NCI-H2227 treated with DMSO at 0.1 percent for 48 hours (cell line): ENCODE measurements around the gene ZNF280D.
"Not testable (repeated sequence)": the region's sequence is repeated elsewhere in the genome, so short reads cannot be mapped to it uniquely, and the experiment has no call there.

ENCODE experiments used
- DNase-seq: peaks from one replicate; lab custom pipeline; 2025; lab: John Stamatoyannopoulos, UW

ZNF280D gene

DNA sequence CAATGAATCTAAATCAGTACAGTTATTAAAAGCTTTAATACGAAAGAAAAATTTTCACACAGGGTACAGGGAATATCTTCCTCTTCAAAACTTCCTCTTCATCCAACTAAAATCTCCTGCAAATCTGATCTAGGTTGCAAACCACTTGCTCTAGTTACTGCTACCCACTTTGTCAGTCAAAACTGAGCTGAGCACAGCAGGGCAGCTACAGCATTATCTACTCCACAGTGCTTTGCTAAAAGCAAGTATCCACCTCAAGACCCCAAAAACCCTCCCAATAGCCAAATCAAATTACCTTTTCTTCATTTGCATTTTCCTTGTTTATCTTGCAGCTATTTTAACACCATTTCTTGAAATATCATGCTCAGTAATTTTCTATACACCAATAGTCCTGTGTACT is 14.7 kb downstream of the ZNF280D start:
- no peak for DNase-seq

DNA sequence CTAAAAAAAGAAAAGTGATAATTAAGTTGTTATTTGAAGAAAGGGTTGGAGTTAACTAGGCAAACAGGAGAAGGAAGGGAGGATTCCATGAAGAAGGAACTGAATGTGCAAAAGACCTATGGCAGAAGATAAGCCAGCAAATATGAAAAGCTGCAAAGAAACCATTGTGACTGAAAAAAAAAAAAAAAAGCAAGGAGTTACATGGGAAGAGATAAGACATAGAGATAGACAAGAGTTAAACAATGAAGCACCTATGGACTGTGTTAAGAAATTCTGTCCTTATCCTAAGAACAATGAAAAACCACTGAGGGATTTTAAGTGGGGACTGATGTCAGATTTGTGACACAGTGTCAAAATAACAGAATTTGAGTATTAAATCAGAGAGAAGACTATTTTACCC is 17.0 kb downstream of the ZNF280D start:
- DNase-seq, result no peak

DNA sequence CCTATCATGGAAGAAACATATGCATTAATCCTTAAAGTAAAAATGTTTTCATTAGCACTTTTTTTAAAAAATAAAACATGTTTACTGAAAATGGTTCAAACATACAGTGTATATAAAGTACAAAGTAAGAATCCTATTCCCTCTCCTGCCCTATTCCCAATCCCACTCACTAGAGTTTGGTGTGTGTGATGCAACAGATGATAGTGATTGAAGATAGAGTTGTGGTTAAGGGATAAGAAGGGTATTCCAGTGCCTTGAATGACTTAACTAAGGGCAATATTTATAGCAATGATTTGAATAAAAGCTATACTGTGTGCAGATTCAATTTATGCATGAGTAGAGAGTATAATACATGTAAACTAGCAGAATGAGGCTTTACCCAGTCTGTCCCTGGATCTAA is 18.1 kb downstream of the ZNF280D start:
- no peak for DNase-seq

DNA sequence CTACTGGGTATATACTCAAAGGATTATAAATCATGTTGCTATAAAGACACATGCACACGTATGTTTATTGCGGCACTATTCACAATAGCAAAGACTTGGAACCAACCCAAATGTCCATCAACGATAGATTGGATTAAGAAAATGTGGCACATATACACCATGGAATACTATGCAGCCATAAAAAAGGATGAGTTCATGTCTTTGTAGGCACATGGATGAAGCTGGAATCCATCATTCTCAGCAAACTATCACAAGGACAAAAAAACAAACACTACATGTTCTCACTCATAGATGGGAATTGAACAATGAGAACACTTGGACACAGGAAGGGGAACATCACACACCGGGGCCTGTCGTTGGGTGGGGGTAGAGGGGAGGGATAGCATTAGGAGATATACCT is 23.8 kb downstream of the ZNF280D start:
- not testable (repeated sequence) for DNase-seq

DNA sequence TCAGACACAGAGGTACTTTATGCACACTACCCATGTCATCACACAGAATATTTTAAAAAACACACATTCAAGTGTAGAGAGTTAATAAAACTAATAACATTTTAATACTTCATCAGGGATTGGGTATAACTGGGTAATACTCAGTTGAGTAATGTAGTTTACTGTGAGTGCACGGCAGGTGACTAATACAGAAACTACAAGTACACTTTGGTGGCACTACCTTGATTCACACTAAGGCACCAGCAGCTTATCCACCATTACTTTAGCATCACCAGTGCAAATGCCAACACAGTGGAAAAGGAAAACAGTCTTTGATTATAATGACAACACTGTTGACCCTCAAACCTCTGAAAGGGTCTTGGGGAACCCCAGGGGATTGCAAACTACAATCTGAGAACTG is 33.6 kb downstream of the ZNF280D start:
- DNase-seq, result no peak

DNA sequence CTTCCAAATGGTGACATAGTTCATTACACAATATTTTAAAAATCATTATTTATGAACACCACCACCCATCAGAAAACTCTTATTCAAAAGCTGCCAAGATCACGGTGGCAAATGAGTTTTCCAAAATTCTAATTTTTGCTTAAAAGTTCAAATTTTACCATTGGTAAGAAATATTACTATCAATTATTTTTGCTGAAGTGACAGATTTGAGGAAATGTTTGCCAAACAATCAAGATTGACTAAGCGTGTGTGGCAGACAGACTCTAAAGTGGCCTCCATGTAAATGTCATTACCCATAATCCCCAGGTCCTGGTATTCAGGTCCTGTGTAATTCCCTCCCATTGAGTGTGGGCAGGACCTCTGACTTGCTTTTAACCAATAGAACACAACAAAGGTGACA is 35.0 kb downstream of the ZNF280D start:
- DNase-seq, result no peak

DNA sequence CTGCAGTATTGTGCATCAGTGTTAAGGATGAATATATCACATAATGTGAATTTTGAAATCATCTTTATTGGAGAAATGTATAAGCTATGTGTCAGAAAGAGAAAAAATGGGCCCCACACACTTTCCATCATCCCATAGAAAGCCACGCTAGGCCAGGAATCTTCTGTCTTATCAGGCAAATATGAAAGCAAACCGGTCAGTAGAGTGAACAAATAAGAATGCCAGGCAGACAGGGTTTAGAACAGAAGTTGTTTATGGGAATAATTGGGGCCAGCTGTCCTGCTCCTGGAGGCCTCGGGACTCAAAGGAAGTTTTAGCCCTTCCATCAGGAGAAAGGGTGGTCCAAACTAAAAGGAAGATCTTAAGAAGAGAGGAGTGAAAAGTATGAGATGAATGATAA is 39.5 kb downstream of the ZNF280D start:
- DNase-seq, result no peak

DNA sequence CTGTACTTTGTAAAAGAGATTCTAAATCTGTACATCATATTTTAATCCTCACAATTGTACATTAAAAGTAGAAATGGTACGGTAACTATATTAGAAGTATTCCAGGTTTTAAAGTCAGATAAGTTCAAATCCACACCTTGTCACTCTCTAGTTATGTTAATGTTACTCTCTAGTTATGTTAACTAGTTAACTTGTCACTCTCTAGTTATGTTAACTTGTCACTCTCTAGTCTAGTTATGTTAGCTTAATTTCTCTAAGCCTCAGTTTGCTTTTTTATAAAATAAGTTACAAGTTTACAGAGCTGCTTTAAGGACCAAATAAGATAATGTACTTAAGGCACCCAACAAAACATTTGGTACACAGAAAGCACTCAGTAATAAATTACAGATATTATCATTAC is 42.6 kb downstream of the ZNF280D start:
- no peak for DNase-seq

DNA sequence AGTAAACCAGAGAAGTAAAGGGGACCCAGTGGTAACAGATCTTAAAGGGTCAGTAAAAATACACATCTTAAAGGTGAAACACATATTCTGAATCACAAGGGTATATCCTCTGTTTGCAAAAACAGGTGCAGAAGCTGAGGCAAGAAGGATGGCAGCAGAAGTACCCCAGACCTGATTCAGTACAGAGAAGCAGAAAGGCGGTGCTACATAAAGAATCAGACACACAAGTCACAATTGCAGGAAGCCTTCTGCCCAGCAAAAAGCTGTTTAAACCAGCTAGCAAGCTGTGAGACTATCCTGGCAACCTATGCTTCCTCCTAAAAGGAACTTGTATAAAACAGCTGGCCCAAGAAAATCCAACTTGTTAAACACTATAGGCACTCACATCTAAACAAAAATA is 49.4 kb downstream of the ZNF280D start:
- no peak for DNase-seq

DNA sequence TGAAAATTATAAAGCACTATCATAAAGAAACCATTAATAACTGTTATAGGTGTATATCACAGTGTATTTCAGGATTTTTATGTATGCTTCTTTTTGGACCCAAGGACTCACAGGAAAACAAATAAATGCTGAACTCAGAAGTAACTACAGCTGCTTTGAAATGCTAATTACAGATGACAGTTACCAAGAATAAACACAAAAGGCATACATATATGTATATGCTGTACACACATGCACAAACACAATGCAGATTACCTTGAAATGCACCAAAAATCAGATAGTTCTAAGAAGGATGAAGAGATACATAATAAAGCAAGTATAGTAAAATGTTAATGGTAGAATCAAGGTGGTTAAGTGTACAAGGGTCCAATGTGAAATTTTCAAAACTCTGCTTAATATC is 52.2 kb downstream of the ZNF280D start:
- no peak for DNase-seq

DNA sequence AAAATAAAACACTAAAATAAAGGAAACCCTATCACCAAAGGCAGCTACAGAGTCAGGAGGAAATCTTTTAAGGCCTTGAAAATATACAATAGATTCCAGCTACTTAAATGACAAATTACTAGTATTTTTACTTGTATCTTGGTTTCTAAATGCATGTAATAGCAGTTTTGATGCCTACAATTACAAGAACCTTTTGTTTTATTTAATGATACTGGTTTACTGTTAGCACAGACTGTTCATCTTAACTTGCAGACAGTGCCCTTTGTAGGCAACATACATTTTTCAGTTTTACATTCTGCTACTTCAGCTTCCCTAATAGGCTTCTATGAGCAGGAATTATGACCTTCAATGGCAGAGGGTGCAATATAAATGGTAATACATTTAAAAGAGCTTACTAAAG is 54.1 kb downstream of the ZNF280D start:
- DNase-seq, result no peak

DNA sequence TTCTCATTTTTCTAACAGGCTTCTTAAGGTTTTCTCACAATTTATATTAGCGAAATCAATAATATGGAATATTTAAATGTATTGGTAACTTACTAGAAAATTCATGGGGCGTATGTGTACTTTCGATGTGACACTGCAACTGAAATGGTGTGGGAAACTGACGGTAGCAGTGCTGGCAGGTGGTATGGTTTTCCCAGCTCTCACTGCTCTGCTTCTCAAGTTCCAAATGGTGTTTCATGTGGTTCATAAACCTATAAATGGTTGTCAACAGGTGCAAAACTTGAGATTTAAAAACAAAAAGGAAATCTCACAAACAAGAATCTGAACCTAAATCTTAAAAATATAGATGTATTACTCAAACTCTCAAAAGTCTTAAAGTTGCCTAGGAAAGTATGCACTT is 54.7 kb downstream of the ZNF280D start:
- no peak for DNase-seq

DNA sequence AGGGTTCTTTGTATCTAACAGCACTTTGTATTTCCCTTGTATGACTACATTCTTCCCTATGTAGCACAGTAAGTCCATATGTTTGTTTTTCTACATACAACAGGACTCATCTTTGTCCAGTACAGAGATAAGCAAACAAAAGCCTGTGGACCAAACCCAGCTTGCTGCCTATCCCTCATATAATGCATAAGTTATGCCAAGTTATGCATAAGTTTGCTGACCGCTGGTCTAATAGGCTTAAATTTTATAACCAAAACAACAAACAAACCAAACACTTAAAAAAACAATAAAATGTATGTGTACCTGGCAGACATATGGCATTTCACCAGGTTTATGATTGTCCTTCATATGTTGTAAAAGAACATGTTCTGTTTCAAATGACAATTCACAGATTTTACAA is 56.0 kb downstream of the ZNF280D start:
- no peak for DNase-seq

DNA sequence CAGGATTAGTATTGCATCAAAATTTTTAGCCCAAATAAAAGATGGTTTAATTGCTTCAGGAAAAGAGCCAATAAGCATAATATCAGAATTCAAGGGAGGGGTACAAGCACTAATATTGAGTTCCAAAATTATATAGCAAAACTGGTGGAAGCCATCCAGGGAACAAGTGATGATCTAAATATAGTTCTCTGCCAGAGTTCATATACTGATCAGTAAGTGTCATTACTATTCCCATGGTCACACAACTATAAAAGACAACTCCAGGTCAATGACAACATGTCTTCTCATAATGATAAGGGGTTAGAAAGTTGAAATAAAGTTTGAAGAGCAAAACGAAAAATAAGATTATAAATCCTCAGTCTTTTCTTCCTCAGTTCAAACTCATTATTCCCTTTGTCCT is 57.4 kb downstream of the ZNF280D start:
- DNase-seq, result no peak

DNA sequence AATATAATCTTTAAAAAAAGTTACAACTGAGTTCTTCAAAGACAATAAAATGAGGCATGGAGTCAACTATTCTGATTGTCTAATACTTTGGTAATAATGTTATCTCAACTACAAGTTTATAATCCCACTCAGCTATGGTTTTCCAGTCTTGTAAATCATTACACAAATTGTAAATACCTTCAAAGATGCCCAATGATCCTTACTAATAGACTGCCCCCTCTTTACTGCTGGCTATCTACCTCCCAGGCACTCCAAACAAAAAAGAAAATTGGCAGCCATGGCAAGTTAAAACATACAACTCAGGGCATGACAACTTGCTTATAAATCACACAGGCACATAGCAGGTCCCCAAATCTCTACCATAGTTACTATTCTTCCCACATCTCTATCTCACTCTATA is 58.5 kb downstream of the ZNF280D start:
- no peak for DNase-seq

DNA sequence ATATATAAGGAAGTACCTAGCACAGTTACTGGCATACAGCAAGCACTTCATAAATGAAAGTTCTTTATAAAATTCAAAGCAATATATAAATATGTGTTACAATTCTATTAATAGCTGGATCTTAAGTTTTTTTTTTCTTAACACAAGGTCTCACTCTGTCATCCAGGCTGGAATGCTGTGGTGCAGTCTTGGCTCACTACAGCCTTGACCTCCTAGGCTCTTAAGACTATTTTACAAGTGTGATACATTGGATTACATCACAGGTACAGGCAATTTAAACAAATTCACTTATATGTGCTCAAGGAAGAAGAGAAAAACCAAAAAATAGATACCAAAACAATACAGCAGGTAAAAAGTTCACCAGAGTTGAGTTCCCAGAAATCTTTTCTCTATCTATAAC is 60.6 kb downstream of the ZNF280D start:
- no peak for DNase-seq

DNA sequence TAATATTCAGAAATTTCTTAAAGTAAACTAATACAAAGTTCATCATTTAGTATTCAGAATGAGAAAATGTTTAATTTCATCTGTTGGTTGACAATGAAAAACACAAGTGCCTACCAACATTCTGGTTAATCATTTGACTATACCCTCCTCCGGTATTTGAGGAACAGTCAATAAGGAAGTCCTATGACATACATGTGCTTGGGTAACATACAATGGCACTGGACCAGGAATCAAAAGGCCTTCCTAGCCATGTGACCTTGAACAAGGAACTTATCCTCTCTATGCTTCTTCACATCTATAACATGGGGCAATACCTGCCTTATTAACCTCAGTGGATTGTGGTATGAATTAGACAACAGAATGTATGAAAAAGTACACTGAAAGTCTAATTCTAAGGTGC is 65.8 kb downstream of the ZNF280D start:
- no peak for DNase-seq

DNA sequence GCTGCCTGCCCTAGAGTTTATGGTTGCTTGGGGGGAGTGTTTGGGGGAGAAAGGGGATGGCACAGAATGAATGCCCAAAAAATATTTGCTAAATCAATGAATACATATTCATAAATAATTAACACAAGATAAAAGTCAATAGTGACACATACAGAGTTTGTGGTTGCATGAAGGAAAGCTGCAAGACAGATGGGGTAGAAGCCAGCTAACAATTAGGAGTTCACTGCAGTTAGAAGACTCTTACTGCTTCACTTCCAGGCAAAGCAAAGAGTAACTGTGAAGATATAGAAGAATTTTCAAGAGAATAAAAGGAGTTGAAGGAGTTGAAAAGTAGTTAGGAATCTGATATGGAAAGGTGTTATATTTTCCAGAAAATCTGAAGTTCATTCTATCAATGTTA is 72.4 kb downstream of the ZNF280D start:
- no peak for DNase-seq

DNA sequence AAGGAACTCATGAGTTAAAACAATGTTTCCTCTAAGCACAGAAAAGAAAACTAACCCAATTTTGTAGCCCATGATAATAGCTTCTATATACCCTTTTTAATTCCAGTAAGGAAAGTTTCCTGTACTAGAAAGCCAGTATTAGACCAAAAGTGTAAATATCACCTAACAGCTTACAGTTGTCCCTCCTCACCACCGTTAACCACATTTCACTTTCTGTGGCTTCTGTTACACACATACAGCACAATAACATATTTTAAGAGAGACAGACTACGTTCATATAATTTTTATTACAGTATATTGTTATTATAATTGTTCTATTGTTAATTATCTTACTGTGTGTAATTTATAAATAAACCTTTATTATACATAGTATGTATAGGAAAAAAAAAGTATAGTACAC is 74.1 kb downstream of the ZNF280D start:
- DNase-seq, result no peak

DNA sequence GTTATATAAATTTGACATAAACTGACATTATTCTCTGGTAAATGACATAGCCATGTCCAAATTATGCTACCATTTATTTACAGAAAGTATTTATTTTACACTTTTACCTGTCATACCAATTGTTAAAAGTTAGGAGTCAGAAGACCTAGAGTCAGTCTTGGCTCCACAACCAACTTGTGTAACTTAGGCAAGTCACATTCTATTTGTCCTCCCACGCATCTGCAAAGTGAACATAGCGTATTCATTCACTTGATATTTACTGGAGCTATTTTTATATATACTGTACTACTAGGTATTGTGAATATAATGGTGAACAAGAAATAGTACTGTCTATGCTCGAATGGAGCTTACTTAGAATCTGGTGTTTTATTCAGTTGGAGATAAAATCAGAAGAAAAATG is 78.7 kb downstream of the ZNF280D start:
- no peak for DNase-seq

DNA sequence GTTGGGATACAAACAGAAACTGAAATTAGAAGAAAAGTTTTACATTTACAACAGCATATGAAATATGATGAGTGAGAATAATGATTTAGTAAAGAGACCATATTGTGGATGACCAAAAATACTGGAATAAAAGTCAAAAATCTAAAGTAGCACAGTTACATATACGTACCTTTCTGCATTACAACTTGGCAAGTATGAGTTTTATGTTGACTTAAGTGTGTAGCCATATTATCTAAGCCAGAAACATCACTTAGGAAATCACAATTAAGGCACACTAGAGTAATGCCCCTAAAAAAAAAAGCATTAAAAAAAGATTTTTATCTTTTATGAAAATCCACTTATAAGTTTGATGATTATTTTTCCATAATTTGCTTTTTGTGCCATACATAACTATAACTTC is 79.1 kb downstream of the ZNF280D start:
- no peak for DNase-seq

DNA sequence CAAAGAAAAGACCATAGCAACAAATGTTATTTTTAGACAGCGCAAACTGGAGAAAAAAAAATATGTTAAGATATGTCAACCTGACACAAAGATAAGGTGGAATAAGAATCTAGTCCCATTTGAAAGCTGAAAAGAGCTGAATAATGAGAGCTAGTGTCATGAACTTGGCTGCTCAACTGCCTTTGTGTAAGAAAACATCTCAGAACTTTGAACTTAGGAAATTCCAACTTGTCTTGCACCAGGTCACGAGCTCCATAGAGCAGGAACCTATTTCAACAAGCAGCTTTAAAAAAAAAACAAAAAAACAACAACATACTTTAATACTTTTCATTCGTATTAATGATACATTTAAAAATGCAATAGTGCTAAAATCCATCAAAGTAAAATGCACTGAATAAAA is 79.5 kb downstream of the ZNF280D start:
- DNase-seq, result no peak

DNA sequence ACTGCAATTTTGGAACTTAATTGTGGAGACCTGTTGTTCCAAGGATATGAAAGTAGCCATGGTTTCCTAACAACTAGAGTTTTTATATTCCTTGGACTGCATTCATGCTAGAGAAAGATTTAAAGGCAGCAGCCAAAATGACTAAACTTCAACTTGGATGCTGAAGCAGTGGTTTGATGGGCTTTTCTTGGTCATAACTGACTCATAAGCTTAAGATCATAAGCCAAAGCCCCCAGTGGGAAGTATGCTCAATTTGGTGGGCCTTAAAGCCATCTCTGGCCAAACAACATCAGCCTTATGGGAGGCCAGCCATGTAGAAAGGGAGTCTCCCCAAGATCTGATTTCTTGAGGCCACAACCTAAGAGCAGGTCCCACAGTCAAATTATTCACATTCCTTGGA is 80.2 kb downstream of the ZNF280D start:
- DNase-seq, result no peak

DNA sequence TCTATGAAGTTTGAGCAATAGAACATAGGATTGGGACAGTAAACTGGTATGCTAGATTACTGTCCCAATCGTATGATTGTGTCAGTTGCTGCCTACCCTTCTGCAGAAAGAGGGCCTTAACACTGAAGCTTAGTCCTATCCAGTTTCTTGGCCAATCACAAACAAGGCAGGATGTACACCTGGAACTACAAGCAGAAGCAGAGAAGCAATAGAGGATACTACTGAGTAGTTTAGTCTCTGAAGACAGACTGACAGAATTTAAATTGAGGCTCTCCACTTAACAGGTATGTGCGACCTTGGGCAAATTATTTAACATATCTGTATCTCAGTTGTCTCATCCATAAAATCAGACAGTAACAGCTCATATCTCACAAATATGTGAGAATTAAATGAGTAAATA is 85.0 kb downstream of the ZNF280D start:
- DNase-seq, result no peak

DNA sequence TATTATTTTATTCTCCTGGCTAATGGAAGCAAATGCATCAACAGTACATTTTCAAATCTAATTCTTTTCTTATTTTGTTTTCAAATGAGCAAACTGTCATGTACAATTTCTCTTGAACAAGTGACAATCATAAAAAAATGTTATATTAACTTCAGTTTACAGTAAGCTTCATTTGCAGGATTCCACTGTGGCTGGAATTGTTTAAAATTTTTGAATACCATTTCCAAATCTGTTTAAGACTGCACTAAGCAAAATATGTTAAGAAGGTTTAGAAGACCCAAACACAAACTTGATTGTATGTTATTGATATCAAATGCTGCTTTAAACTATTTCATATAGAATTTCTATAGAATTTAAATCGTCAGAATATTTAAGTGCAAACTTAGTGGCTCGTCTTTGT is 92.8 kb downstream of the ZNF280D start:
- DNase-seq, result no peak
